Ishikawa (cell line): ENCODE results near the gene CCDC154.

ENCODE experiments used
- EP300 ChIP-seq: IDR thresholded peaks from 2 replicates; pipeline ENCODE4 v1.6.1; 2012; ENCODE audit warnings: borderline replicate concordance
- RAD21 ChIP-seq: IDR thresholded peaks from 2 replicates; pipeline ENCODE4 v1.6.1; 2012; ENCODE audit warnings: low read depth
- REST ChIP-seq: IDR thresholded peaks from 2 replicates; pipeline ENCODE4 v1.6.1; 2012; ENCODE audit warnings: low read depth, mild to moderate bottlenecking
- TAF1 ChIP-seq: IDR thresholded peaks from 2 replicates; pipeline ENCODE4 v1.6.1; 2012; ENCODE audit warnings: low read depth, mild to moderate bottlenecking
- ZBTB7A ChIP-seq: IDR thresholded peaks from 2 replicates; pipeline ENCODE4 v1.6.1; 2012; ENCODE audit warnings: low read depth

GRCh38 chr16:1477033-1477432 is 32.7 kb upstream of the CCDC154 start:
- TF ChIP-seq RAD21 (no peak), TAF1 (no peak), ZBTB7A (no peak), EP300 (no peak), REST (no peak)
